GM19455 (cell line): ENCODE measurements around the gene CCDC85C.

Experiments used
- ATAC-seq: cut with Tn5 transposase; IDR thresholded peaks from one replicate; pipeline ENCODE4 v1.9.1; 2021; ENCODE audit not compliant: unreplicated experiment

The CCDC85C gene

DNA sequence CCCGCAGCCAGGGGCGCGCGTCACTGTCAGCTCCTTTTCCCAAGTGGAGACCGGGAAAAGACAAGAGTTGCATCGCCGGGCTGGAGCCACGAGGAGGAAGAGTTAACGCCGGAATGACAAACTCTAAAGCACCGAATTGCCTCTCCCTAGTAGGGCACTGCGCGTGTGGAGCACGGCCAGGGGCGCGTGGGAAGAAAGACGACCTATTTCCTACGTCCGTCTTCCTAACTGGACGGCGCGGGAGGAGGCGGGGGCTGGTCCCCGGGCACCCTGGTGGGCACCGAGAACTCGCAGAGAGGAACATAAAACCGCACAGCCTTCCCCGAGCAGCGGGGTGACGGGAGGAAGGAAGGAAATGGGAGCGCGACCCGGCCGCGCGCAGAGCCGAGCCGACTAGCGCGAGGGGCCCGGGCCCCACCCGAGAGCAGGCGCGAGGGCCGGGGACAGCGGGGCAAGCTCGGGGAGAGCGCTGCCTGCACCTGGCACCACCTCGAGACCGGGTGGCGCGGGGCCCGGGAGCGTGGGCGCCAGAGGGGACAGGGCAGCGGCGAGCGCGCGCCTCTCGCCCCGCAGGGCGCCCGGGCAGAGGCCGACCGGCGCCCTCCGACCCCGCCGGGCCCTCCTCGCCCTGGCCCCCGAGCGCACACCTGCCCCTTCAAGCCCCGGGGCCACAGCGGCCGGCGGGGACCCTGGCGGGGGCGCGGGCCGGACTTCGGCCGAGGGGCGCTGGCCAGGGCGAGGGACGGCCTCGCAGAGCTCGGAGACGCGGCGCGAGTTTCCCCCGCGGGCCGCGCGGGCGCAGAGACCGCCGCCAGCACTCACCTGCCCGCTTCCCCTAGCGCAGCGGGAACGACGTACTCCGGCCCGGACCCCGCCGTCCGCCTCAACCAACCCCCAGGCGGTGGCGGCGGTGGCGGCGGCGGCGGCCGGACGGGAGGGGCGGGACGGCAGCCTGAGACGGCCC lies 123.8 kb downstream of the CCDC85C start, which contains the start of gene SETD3:
SETD3 (minus strand) TSS at position 954 of the 964 bp plus-strand sequence. CDS start 15,054 bp downstream, outside the sequence.
- peak; percentile 10 for ATAC-seq

DNA sequence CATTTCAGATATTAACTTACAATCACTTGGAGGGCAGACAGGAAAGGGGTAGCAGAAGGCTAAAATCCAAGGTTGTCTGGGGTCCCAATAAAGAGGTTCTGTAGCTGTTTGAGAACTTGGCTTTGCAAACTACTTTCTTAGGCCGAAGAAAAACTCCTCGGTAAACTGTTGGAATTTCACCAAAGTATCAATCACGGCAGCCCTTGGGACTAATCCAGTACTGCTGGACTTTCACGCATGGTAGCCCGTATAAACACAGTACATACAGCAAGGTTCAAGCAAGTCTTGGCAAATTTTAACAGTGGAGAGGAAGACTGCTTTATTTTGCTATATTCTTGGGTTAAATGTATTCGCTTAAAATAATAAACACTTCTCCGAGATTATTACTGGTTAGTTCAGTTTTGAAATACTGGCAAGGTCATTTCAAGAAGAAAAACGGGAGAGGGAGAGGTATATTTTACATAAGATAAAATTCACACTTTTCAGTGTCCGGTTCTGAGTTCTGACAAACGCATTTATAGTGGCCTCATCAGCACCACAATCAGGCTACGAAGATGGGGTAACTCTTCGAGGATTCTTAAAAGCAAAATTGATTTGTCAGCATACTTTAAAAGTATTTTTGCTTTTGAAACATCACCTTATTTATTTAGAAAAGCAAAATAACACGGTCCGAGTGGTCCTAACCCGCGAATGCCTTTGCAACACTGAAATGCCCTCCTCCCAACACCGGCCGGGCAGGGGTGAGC lies 124.7 kb downstream of the CCDC85C start:
- ATAC-seq = no peak

DNA sequence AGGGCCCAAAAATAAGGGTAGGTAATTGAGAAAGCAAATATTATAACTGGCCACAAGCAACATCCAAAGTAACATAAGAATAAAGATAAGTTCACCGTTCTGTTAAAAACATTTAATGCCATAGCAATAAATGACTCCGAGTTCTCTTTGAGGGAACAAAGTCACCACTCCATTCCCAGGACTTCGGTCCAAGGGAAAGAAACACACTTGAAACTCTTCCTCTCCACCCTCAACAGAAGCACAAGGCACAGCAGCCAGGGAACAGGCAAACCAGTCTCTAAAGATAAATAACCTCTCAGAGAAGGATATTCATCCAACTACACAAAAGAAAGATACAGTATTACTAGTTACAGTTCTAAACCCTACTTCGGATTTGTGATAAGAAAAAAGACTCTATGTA lies 125.9 kb downstream of the CCDC85C start:
- ATAC-seq = no peak

DNA sequence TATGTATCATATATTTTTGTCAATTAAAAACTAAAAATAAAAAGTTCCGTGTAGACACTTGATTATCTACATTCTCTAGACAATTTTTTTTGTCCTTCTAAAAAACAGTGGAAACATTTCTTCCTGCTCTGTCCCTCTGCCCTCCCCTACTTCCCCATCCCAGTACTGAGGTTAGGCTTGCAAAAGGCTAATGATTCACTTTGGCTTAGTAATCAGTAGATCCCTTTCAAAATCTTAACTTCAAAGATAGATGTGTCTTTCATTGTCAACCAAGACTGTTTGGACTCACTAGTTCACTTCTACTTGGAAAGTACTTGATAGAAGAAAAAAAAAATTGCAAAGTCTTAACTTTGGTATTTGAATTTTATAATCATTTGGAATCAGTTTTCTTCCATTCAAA lies 127.1 kb downstream of the CCDC85C start:
- ATAC-seq = no peak

DNA sequence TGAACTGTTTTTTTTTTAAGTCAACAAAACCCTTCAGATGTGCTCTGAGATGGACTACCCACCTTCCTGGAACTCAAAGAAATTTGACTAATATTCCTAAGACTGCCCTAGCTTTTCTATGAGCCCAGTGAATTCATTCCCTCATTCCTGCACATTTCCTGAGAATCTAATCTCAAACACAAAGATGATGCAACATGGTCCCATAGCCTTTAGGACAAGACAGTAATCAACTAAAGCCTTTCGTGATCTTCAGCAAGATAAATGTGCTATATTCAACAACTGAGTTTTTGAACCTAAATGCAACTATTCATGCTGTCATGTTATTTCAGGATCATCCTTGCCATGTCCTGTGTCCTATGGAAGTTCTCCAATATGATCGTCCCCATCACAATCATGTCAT lies 128.3 kb downstream of the CCDC85C start:
- no peak for ATAC-seq

DNA sequence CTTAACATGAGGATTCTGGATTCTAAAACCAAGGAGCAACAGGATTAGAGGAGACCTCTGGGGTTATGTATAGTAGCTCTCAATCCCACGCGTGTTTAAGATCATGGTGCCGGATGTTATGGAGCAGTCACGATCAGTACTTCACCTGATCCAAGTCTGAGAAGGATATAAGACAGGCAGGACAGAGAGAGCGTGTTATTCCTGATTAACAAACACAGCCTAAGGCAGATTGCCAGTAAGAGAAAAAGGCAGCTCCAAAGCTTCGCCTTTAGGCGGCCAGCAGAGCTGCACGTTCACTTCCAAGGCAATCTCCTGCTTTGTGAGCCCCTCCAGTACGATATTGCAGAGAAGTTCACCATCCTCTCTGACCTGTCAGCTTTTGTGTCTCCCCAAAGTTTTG lies 128.8 kb downstream of the CCDC85C start:
- ATAC-seq = no peak

DNA sequence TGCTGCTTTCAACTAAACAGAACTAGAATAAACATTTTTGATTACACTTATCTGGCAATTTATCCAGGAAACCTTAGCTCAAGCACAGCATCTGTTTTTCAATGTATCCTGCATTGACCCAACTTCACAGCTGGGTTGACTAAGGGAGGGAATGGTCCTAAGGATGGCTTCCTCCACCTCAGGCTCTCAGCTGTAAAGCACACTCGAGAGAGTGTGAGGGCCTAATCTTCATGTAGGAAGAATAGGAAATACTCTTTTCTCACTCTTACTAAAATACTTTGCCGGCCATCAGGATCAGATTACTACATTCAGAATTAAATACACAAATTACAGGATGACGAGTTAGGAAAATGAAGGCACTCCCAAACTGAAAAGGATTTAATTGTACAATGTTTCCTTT lies 130.5 kb downstream of the CCDC85C start:
- no peak for ATAC-seq

DNA sequence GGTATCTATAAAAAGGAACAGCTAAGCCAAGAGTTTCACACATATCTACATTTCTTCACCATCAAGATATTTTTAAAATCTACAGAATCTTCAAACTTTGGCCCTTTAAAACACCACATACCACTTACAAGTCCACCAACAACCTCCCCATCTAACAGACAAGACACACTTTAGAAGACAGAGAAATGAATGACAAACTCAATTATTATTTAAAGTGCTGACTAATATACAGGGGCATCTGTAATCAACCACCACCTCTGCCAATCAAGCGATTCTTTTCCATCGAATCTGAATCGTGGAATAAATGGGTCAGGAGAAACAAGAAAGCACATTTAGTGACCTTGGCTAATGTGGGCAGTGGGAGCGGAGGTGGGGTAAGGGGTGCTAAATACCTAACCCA lies 131.1 kb downstream of the CCDC85C start:
- no peak for ATAC-seq

DNA sequence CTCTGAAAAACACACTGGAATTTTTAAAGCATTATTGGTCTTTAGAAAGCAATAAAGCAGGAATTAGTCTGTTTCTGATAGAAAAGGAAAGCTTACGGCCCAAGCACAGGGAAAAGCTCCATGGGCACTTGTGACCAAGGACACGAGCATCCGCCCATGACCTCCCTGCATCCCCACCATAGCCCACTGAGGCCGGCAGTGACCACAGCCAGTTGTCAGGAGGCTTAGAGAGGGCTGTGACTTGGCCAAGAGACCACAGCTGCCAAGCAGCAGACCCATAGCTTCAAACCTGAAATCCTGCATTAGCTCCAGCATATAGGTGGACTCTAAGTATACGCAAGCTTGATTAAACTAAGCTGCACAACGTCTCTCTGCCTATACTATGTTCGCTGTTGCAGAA lies 132.3 kb downstream of the CCDC85C start:
- no peak for ATAC-seq

DNA sequence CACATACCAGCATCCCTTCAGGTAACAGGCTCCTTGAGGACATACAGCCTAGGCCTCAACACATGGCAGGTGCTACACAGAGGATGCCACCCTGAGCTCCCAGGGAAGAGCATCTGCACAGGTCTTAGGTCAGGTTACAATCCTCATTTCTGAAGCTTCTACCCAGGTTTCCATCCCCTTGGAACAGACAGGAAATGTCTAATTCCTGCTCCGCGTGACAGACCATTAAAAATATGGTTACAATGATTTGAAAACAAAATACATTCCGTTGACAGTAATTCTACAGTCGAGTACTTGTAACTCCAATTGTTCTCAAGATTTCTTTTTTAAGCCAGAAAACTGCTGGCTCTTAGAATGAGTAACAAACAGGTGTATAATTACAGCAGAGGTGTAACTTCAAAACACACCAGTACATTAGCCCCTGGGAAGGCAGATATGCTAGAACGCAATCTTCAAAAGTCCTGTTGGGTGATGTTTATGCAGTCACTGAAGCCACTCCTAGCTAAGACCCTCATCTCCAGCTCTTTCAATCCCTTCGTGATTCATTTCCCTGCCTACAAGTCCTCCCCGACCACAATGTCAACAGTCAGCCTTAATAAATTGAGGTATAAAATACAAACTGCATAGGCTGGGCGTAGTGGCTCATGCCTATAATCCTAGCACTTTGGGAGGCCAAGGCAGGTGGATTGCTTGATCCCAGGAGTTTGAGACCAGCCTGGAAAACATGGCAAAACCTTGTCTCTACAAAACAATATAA lies 135.0 kb downstream of the CCDC85C start:
- ATAC-seq = no peak

DNA sequence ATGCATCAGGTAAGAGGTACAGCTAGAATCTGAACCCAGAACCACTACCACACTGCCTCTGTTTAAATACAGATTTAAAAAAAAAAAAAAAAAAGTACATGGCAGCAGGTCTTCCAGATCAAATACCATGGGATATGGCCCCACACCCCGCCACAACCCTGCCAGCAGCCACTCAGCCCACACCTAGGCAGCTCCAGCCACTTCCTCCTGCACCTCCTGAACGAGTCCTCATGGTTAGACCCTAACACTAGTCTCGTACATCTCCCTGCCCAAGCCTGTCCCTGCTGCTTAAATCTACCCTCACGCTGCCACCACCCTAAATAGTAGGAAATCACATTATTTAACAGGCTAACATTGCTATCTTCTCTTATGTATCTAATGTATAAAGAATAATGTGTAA lies 135.9 kb downstream of the CCDC85C start:
- no peak for ATAC-seq

DNA sequence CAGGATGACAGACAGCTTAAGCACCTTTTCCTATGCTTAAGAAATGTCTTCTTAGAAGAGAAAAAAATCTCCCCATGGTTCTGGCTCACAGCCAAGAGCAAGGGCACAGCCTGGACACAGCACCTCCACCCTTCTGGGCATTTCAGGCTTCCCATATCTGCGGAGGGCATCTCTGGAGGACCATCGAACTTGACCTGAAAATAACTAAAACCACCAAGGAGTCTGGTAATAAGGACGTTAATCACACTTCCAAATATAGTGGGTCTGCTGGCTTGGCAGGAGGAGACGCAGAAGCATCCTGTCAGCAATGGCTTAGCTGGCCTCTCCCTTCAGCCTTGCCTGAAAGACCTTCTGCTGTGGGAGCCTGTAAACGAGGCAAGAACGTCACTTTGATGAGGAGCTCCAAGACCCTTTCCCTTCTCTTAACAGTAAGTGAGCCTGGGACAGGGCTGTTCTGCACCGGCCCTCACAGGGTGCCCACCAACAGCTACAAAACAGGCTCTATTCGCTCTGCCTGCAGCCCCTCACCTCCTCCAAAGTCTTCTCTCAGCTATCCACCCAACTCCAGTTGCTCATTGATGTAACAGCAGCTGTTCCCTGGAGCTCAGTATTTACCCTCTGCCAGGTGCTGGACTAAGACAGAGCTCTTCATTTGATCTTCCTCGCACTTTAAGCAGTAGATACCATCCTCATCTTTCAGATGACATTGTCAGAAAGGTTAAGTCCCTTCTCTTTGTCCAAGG lies 136.5 kb downstream of the CCDC85C start:
- no peak for ATAC-seq

DNA sequence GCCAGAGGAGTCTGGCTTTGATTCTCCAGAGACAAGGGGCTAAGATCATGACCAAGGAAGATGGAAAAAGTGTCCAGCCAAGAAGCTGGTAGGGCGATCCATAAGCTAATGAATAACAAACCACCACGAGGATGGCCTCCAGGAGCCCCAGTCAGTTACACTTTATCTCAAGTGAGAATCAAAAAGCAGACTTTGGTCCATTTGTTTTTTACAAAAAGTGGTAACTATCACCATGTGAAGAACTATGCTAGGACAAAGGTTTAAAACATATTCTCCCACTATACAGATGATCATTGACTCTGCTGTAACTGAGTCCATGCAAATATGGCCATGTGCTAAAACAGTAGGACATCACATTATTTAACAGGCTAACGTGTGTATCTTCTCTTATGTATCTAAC lies 137.2 kb downstream of the CCDC85C start:
- no peak for ATAC-seq

DNA sequence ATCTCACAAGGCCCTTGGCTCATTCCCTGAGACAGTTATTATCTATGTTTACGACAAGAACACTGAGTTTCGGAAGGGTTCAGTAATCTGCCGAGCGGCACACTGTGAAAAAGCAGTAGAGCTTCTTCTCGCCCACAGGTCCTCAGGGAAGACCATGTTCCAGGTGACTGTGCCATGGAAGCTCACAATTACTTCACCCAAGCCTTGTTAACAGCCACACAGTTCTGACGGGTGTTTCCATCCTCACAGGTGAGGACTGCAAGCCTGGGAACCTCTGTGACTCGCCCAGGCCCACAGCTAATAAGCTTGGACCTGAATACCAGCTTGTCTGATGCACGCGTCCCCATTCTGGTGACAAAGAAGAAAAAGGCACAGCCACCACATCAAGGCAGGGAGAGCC lies 138.7 kb downstream of the CCDC85C start:
- no peak for ATAC-seq

DNA sequence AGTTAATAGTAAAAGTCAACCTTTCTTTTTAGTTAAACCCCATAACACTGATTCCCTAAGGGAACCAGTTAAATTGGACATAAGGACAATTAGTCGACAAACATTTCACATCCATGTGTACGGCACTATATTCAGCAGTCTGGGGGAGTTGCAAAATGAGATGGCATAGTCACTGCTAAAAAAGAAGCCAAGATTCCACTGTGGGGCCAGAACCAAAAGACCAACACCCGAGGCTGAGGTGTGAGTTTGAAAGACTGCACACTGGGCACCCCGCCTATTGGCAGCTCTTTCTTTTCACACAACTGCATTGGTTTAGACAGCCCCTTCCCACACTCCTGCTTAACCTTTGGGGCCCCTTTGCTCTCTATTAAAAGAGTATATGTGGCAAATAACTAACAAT lies 140.0 kb downstream of the CCDC85C start:
- ATAC-seq = no peak

DNA sequence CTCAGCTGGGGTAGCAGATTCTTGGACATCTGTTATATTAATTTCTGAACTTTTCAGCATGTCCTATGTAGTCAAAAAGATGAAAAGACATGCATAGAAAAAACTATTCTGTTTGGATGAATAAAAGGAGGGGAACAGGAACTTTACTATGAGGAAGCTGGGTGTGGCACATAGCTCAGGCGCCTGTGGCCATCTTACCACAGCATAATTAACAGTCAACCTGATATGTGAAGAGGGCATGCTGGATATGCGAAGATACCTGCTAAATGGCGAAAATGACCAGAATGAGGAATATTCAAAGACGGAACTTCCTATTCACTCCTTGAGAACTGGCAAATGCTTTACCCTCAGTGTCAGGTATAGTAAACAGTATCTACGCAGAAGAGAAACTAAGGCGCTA lies 141.8 kb downstream of the CCDC85C start:
- no peak for ATAC-seq

DNA sequence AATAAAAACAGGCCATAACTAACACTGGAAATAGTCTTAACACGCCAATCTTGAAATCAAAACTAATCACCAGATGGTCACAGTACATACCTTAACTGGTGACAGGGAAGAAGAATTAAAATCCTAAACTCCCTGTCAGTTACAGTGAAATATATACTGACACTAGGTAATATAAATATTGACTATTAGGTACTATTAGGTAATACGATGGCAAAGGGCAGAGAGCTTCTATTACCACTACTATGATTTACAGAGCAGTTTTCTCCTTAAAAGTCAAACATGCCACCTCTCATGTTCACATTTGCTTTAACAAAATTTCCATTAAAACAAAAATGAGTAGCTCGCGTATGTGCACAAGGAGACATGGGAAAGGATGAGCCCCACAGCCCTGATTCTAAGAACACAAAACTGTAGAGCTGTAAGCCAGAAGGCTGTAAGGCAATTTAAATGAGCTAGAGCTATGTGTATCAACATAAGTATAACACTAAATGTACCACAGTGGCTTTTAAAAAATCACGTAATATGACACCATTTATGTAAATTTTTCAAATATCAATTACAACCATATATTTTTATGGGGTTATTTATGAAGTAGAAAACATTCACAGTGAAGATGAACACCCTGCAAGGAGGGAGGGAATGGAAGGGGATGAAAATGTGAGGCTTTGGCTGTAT lies 142.5 kb downstream of the CCDC85C start:
- no peak for ATAC-seq

DNA sequence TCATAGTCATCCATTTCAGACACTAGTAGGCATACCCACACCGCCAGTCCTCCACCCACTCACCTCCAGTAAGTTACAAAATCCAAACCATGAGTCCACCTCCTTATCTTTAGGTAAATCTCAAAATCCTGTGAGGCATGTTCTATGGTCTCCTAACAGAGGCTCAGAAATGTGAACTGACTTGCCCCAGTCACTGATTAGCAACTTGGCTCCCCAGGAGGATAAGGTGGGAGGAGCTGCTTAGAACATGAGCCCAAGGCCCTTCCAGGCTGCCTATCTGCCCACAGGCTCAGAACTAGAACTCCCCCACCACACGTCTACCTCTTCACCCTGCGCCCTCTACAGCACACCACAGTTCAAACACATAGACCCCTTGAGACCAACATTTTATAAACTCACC lies 143.2 kb downstream of the CCDC85C start:
- ATAC-seq = no peak

DNA sequence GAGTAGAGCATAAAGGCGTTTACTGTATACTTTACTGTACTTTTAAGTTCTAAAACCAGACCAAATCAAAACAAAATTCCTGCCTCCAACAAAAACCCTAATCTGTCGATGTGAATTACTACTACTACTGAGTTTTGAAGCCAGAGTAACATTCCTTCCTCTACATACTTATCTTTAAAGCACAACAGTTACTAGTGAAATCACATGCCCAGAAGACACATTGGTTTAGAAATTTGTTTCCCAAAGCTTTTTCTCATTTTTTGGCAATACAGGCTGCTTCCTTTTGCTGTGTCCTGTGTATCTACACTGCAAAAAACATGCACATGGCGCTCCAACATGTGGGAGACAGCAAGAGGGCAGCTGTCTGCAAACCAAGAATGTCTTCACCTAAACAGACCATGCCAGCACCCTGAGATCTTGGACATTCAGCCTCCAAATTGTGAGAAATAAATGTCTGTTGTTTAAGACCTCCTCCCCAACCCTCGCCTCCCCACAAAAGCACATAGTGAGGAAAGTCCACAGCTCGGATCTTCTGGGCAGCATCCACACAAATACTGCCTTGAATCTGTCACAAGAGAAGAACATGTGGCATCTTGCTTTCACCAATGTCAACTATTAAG lies 144.4 kb downstream of the CCDC85C start:
- no peak for ATAC-seq

DNA sequence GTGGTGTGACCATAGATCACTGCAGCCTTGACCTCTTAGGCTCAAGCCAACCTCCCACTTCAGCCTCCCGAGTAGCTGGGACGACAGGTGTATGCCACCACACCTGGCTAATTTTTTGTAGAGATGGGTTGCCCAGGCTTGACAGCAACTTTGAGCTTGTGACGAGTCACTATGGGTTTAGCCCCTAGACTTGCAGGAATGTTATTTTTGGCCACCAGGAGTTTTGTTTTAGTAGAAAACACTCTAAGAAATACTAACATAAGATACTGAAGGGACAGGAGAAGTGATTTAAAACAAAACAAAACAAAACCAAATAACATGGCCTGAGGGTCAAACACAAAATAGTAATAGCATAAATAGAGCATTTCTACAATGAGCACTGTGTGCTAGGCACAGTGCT lies 149.8 kb downstream of the CCDC85C start:
- no peak for ATAC-seq
